GM18858 (cell line): ENCODE measurements around the gene FAM222B.
A peak's percentile ranks its signal among the peaks of the same experiment; 100 is the strongest.
"Not testable (repeated sequence)": the region's sequence is repeated elsewhere in the genome, so short reads cannot be mapped to it uniquely, and the experiment has no call there.

Source experiments
- ATAC-seq: cut with Tn5 transposase; IDR thresholded peaks from one replicate; pipeline ENCODE4 v1.9.1; 2021; ENCODE audit not compliant: unreplicated experiment

Gene FAM222B

DNA sequence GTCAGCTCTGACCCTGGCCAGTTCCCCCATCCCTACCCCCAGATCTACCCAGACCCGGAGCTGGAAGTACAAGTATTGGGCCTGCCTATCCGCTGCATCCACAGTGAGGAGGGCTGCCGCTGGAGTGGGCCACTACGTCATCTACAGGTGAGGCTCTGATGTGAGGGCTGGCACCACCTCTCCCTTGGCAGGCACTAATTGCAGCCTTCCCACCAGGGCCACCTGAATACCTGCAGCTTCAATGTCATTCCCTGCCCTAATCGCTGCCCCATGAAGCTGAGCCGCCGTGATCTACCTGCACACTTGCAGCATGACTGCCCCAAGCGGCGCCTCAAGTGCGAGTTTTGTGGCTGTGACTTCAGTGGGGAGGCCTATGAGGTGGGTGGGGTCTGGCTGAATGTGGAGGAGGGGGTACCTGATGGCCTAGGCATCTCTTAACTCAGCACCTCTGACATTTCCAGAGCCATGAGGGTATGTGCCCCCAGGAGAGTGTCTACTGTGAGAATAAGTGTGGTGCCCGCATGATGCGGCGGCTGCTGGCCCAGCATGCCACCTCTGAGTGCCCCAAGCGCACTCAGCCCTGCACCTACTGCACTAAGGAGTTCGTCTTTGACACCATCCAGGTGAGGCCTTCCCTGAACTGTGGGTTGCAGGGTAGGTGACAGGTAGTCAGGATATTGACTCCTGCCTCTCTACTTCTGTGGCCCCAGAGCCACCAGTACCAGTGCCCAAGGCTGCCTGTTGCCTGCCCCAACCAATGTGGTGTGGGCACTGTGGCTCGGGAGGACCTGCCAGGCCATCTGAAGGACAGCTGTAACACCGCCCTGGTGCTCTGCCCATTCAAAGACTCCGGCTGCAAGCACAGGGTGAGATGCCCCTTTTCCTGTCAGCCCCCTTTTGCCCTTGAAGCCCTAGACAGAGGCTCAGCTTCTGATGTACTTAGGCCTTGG, 94.5 kb downstream of the FAM222B start:
- no peak for ATAC-seq

DNA sequence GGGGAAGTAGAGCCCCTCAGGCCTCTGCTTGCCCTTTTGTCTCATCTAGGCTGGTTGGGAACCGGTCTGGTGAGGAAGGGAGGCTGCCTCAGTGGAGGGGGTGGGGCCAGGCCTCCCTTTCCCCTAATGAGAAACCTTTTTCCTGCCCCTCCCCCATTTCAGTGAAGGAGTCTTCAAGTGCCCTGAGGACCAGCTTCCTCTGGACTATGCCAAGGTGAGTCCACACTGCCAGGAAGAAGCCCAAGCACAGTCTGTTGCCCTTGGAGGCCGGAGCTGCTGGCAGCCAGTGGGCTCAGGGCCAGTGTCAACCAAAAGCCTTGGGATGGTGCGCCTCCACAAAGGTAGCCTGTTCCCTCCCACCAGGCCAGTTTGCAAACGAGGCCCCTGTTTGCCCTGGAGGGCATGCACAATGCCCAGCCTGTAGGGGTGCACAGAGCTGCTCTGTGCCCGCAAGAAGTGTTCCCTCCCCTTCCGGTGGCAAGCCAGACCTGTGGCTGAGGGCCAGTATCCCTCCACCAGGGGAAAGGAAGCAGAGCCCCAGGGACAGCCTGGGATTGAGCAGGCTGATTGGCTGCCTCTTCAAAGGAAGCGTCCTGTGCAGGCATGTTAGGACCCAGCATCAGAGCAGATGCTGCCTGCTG, 95.4 kb downstream of the FAM222B start:
- ATAC-seq, result no peak

DNA sequence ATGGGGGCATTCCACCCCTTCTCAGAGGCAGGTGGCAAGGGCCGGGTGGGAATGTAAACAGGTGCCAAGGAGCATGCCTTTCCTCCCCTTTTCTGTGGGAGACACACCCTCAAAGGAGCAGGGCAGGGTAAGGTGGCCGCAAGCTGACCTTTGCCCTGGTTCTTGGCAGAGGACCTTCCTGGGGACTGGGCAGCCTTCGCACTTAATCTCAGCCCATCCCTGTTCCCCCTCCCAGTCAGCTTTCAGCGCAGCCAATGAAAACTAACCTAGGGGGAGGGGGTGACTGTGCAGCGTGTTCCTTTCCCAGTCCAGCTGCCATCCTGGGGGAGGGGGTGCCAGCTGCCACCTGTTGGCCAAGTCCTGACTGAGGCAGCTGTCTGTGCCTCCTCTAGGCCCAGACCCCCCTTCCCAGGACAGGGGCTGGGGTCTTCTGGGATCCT, 96.0 kb downstream of the FAM222B start:
- ATAC-seq, result no peak

DNA sequence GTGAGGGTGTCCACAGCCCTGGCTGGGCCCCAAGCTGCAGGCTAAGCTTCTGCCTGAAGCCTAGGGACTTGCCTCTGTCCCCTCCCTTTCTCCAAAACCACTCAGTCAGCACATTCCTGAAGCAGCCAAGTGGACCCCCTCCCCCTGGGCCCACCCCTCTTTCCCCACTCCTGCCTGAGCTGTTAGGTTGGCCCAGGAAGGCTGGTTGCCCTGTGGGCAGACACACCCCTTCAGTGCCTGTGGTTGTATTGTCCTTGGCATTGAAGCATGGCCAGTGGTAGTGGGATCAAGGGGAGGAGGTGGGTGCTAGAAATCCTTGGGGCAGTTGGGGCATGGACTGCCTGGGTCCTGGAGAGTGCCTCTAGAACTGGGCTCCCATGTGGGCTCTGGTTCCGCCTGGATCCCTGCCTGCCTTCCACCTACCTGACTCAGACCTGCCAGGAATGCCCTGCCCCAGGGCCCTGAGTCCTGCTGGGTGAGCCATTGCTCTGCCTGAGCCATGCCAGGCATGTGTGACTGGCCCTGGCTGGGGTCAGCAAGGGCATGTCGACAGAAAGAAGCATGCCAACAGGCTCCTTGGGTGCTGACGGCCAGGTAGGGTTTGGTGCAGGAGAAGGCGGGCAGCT, 96.7 kb downstream of the FAM222B start:
- ATAC-seq, result no peak

DNA sequence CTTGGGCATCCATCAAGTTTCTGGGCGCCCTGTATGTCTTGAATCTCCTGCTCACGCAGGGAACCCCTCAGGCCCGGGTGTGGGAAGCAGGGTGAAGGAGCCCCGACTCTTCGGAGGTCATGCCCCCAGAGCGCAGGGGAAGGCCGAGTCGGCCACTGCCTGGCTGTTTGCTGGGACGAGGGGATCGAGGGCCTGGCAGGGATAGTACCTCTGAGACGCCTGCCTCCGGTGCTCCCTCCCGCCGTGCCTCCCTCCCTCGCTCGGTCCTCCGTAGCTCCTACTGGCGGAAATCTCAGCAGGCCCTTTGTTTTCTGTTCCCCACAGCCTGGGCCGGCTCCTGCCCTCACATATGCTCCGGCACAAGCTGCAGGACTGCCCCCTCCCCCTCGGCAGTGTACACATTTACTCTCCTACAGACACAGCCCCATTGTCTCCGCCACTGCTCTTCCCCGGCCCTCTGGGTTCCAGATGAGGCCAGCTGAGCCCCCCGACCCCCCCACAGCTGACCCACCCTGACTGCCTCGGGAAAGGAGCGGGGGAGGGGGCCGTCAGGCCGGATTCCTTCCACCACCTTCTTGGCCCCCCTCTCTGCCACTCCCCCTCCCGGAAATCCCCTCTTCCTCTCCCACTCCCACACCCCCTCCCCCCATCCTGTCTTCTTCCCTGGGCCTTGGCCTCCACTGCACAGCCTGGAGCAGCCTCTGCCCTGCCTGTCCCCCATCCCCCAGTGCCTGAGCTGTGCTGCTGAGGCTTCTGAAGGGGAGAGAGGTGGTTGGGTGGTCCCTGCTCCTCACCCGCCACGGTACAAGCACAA, 97.4 kb downstream of the FAM222B start:
- ATAC-seq, result no peak

DNA sequence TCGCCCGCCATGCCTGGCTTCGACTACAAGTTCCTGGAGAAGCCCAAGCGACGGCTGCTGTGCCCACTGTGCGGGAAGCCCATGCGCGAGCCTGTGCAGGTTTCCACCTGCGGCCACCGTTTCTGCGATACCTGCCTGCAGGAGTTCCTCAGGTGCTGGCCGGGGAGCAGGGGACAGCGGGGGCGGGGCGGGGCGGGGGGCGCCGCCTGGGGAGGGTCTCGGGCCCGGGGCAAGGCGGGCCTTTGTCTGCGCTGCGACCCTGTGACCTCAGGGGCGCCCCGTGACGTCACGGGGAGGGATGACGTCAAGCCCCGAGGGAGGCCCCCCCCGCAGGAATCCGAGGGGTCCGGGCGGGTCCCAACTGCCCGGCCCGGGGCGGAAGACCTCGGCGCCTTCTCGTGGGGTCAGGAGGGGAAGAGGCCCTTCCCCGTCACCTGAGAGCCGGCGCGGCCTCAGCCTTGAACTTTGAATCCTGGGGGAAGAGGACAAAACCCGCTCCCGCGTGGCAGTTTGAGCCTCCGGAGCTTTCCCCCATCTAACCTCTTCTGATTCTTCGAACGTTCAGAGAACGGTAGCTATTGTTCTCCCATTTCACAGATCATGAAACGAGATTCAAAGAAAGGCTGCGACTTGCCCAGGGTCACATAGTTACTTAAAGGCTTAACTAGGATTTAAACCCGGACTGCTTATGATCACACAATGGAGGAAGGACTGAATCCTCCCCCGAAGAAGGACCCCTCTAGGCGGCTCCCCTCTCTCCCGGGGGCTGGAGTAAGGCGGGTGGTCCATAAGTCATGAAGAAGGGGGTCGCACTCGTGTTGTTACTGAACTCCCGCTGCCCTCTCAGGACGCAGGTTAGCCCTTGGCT, 98.3 kb downstream of the FAM222B start:
- ATAC-seq, result no peak

DNA sequence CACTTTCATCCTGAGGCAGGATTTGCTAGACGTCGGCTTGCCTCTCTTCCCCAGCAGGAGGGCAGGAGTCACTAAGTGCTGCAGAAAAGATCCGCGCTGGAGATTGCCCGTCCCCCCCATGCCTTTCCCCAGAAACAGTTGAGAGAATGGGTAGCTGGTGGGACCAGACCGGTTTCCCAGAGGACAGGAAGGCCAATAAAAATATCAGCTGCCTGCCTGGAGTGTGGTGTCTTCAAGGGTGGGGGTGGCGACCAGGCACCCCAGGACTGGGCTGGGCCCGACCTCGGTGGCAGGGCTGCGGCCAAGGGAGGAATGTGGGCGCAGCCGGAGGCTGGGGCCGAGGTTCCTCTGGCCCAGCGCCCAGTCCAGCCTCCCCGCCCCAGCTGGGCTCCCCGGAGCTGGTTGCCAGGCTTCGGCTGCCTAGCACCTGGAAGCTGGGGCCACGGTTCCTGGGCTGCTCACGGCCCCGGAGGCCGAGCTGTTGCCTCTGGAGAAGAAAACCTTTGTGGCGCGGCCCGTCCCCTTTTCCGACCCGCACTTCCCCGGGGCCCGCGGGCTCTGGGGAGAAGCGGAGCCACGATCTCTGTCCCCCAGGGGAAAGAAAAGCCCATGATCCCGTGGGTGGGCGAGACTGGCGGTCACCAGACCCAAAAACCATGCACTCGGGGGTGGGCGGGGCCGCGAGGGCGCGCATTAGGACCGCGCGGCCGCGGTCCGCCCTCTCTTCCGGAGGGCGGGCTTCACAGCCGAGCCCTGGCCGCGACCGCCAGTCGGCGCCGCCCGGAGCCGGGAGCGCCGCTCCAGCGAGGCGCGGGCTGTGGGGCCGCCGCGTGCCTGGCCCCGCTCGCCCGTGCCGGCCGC, 99.1 kb downstream of the FAM222B start, which contains the start of gene TRAF4:
Gene TRAF4 (plus strand): TSS at position 769 of the 861 bp plus-strand sequence. CDS start 102 bp downstream, outside the sequence.
- ATAC-seq, result no peak

DNA sequence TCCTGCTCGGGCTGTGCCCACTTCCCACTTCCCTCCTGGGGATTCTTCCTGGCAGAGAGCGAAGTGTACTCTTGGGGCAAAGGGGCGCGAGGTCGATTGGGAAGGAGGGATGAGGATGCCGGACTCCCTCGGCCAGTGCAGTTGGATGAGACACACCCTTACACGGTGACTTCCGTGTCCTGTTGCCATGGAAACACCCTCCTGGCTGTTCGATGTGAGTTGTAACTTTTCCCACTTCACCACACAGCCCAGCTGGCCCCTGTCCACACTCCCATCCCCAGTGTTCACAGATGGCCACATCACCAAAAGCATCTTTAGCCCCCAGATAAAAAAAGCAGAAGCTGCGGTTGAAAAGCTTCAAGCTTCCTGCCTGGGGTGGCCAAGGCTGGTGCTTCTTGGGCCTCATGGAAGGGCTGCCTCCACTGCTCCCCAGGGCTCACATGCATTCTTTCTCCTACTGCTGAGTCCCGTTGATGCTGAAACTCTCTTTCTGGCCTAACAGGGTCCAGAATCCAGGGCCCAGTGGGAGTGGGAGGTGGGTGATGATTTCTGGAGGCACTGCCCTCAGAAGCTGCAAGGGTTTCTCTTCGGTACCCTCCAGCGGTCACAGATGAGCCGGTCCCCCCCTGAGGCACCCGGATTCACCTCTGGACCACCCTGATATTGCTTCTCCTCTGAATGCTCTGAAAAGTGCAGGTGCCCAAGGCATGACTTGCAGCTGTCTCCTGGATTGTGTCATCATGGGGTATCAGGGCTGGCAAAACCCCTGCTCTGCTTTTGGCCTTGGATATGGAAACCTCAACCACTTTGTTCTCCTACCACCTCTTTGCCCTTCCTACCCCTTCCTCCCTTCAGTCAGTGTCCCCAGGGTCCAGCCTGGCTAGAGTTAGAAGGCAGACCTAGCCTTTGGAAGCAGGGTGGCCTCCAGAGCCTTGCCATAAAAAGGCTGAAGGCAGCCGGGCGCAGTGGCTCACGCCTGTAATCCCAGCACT, 100.9 kb downstream of the FAM222B start:
- ATAC-seq, result no peak

DNA sequence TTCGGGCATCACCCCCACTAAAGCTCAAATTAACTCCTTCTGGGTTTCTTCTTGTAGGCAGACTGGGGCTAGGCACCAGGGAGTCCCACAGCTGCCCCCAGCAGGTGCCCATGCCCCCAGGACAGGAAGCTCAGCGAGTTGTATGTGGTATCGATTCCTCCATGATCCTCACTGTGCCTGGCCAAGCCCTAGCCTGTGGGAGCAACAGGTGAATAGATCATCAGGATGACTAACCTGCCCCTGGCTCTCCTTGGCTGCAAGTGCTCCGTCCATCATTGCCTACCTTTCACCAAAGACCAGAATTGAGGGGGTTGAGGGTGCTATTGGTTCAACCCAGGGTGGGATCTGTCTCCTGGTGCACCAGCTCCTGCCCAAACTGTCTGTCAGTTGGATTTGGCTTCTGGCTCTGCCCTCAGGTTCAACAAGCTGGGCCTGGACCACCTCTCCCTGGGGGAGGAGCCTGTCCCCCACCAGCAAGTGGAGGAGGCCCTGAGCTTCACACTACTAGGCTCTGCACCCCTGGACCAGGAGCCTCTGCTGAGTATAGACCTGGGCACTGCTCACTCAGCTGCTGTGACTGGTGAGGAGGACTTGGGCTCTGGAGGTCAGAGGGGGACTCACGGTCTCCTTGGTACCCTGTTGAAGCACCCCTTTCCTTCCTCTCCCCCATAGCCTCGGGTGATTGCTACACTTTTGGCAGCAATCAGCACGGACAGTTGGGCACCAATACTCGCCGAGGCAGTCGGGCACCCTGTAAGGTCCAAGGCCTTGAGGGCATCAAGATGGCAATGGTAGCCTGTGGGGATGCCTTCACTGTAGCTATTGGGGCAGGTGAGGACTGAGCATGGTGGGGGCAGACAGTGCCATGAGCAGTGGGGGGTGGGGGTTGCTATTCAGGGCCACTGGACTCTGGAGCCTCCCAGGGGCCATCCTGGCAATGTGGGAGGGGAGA, 101.9 kb downstream of the FAM222B start:
- ATAC-seq, result no peak

DNA sequence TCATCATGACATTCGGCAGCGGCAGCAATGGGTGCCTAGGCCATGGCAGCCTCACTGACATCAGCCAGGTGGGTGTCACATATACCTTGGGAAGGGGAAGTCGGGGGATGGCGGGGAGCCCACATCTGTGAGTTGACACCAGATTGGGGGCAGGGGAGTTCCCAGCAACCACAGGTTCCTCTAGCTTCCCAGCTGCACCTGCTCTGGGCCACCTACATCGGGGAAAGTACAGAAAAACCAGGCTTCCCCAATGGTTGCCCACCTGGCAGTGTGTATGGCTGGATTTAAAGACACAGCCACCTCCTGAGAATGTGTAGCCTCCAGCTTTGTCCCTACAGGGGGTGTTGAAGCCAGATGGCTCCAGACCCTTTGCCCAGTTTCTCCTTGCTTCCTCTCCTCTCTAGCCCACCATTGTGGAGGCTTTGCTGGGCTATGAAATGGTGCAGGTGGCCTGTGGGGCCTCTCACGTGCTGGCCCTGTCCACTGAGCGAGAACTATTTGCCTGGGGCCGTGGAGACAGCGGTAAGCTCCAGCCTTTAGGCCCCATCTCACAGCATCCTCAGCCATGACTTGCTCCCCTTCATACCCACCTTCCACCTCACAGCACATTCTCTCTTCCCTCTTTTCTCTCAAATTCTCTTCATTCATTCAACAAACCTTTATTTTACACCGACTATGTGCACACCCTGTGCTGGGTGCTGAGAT, 103.8 kb downstream of the FAM222B start:
- ATAC-seq, result no peak

DNA sequence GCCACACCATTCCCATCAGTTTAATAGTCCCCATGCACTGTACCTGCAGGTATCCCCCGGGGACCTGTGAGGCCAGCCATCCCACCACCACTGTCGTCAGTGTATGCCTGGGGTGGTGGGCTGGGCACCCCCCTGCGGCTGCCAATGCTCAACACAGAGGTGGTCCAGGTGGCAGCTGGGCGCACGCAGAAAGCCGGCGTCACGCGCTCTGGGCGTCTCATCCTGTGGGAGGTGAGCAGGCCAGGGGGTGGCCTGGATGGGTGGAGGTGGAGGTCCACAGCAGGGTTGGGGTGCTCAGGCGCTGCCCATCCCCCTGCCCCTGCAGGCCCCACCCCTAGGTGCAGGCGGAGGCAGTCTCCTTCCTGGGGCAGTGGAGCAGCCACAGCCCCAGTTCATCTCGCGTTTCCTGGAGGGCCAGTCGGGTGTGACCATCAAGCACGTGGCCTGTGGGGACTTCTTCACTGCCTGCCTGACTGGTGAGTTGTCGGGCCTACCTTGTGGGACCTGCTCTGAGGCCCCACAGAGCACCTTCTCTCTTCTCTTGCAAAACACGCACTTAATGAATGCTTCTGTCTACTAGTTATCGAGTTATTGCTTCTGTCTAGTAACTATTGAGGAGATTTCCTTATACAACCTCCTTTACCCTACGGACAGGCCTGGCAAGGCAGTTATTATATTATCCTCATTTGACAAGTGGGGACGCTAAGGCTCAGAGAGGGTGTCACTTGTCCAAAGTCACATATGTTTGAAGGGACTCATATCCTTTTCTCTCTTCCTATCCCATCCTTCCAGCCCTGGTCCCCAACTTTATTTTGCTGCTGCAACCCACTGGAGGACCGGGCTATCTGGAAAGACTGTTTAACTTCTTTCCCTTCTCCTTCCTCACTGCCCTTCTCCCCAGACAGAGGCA, 104.6 kb downstream of the FAM222B start:
- ATAC-seq, result peak; percentile 53

DNA sequence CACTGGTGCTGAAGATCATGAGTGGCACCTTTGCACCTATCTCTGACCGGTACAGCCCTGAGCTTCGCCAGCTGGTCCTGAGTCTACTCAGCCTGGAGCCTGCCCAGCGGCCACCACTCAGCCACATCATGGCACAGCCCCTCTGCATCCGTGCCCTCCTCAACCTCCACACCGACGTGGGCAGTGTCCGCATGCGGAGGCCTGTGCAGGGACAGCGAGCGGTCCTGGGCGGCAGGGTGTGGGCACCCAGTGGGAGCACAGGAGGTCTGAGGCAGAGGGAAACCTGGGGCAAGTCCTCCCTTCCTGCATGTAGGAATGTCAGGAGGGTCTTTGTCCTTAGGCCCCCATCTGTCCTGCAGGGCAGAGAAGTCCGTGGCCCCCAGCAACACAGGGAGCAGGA, 105.3 kb downstream of the FAM222B start:
- ATAC-seq, result no peak

DNA sequence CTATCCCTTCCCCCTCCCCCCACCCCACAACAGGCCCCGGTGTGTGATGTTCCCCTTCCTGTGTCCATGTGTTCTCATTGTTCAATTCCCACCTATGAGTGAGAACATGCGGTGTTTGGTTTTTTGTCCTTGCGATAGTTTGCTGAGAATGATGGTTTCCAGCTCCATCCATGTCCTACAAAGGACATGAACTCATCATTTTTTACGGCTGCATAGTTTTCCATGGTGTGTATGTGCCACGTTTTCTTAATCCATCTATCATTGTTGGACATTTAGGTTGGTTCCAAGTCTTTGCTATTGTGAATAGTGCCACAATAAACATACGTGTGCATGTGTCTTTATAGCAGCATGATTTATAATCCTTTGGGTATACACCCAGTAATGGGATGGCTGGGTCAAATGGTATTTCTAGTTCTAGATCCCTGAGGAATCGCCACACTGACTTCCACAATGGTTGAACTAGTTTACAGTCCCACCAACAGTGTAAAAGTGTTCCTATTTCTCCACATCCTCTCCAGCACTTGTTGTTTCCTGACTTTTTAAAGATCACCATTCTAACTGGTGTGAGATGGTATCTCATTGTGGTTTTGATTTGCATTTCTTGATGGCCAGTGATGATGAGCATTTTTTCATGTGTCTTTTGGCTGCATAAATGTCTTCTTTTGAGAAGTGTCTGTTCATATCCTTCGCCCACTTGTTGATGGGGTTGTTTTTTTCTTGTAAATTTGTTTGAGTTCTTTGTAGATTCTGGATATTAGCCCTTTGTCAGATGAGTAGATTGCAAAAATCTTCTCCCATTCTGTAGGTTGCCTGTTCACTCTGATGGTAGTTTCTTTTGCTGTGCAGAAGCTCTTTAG, 106.4 kb downstream of the FAM222B start:
- not testable (repeated sequence) for ATAC-seq

DNA sequence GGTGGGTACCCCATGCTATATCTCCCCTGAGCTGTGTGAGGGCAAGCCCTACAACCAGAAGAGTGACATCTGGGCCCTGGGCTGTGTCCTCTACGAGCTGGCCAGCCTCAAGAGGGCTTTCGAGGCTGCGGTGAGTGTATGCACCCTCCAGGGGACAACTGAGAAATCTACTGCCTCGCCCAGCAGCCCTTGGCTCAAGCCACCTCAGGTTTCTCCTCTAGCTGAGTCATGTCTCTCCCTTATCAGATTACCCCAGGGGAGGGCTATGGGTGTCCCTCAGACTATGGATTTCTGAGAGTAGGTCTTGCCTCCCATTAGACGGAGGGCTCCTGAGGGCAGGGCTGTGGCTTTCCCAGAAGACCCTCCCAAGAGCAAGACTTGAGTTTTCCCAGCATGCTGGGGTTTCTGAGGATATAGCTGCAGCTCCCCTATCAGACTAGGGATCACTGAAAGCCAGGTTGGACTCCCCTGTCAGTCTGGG, 107.3 kb downstream of the FAM222B start:
- no peak for ATAC-seq
